HG03575 (cell line): ENCODE results near the gene SLC7A4.

Source experiments
- ATAC-seq: cut with Tn5 transposase; IDR thresholded peaks from one replicate; pipeline ENCODE4 v1.9.1; 2021; ENCODE audit not compliant: unreplicated experiment, insufficient number of reproducible peaks, low FRiP score; ENCODE audit errors: extremely low read depth

The SLC7A4 gene

GRCh38 chr22:21026783-21027692, 5.3 kb downstream of the SLC7A4 start:
- no peak for ATAC-seq

- ATAC-seq = no peak
Measured at GRCh38 chr22:21025763-21026755, 6.3 kb downstream of the SLC7A4 start.

- no peak for ATAC-seq
Measured at GRCh38 chr22:21025266-21025665, 7.1 kb downstream of the SLC7A4 start.

GRCh38 chr22:21022955-21023614, 9.3 kb downstream of the SLC7A4 start:
- ATAC-seq = no peak

- ATAC-seq = no peak
Measured at GRCh38 chr22:21022507-21022906, 9.9 kb downstream of the SLC7A4 start.

- ATAC-seq = no peak
Measured at GRCh38 chr22:21020802-21021429, 11.4 kb downstream of the SLC7A4 start.

GRCh38 chr22:21018314-21018713, 14.0 kb downstream of the SLC7A4 start:
- no peak for ATAC-seq

GRCh38 chr22:21016644-21017420, 15.5 kb downstream of the SLC7A4 start:
- ATAC-seq = no peak

GRCh38 chr22:21015466-21016006, 16.8 kb downstream of the SLC7A4 start:
- no peak for ATAC-seq

- ATAC-seq = no peak
Measured at GRCh38 chr22:21014726-21015465, 17.5 kb downstream of the SLC7A4 start, which contains the start of gene P2RX6. Gene P2RX6, plus strand, starts transcription at chr22:21015165. Its CDS starts 10 bp downstream, at chr22:21015175.

GRCh38 chr22:21014202-21014725, 18.1 kb downstream of the SLC7A4 start:
- no peak for ATAC-seq

- ATAC-seq = no peak
Measured at GRCh38 chr22:21013657-21014201, 18.6 kb downstream of the SLC7A4 start.

GRCh38 chr22:21012446-21013407, 19.6 kb downstream of the SLC7A4 start:
- no peak for ATAC-seq

GRCh38 chr22:21010426-21011113, 21.8 kb downstream of the SLC7A4 start:
- no peak for ATAC-seq
